ENCODE data around the gene CTSC.
"Not testable (repeated sequence)": the region's sequence is repeated elsewhere in the genome, so short reads cannot be mapped to it uniquely, and the experiment has no call there.

CTSC gene

DNA sequence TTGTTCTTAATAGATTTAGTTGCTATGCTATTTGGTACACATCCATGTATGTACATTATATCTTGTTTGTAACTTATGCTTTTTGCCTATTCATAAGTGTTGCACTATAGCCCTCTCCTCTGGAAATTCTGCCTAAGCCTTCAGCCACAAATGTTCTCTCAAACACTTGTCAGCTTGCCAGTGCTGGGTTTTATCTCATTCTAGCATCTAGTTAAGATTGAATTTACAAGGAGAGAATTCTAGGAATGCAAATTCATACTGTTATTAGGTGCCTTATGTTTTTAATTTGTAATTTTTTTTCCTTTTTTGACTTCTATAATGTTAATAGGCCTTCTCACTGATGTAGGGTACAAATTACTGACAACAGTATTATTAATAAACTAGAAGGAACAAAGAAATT, 14.6 kb upstream of the CTSC start:
- DNase-seq = peak; percentile 38

DNA sequence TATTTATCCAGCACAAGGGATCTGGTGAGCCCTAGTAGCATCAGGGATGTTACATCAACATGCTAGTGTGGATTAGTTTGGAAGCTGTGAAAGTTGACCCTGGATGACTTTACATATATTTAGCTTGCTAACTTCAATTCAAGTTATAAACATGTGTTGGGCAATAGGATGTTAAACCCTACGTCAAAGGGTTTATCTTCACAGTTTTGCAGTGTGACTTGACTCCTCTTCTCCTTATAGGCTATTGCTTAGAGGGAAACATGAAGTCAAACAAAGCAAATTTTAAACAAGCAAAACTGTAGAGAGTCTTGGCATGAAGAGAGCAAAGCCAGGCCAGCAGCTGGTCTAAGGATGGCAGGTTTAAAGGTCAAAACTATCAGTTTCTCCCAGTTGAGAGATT, 11.3 kb upstream of the CTSC start:
- DNase-seq = no peak

DNA sequence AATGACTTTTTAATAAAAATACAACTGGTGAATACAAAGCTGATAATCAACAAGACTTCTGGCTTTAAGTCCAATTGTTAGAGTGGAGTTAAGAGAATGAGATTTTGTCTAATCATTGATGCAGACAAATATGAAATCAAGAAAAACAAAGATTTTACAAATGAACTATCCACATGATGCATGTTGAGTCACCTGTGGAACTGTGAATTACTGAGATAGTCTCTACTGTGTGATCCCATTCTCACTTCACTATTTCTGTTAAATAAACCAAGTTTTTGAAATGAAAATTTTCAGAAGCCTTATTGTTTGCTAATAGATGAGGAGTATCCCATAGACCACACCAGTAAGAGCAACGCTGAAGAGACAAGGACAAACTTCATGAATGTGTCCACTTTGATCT, 8.4 kb upstream of the CTSC start:
- DNase-seq = no peak

DNA sequence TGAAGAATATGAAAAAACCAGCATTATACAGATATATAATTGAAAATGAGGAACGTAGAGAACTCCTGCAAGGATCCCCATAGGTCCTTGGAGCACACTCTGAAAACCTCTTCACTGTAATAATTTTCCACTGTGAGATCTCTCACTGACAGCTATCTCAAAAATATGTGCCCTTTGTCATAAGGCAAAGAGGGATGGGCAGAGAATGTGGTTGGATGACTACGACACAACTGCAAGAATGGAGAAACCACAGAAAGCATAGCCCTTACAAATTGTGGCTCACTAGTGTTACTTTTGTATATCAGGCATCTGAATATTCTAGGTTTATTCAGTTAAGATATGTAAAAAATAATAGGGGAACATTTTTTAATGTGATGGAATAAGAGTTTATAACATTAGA, 7.9 kb upstream of the CTSC start:
- DNase-seq = peak; percentile 56

DNA sequence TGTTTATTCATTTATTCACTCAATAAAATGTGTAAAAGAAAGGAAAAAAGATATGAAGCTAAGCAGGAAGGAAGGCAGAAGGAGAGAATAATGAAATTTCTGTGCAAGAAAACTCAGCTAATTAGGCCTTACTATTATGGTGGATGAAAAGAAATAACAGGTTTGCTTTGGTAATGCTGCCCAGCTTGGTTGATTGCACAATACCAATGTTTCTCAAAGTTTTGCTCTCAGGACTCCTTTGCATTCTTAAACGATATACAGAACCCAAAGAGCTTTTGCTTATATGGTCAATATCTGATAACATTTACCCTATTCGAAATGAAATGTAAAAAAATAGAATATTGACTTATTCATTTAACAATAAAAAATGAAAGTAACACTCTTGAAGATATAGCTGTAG, 7.3 kb upstream of the CTSC start:
- no peak for DNase-seq

DNA sequence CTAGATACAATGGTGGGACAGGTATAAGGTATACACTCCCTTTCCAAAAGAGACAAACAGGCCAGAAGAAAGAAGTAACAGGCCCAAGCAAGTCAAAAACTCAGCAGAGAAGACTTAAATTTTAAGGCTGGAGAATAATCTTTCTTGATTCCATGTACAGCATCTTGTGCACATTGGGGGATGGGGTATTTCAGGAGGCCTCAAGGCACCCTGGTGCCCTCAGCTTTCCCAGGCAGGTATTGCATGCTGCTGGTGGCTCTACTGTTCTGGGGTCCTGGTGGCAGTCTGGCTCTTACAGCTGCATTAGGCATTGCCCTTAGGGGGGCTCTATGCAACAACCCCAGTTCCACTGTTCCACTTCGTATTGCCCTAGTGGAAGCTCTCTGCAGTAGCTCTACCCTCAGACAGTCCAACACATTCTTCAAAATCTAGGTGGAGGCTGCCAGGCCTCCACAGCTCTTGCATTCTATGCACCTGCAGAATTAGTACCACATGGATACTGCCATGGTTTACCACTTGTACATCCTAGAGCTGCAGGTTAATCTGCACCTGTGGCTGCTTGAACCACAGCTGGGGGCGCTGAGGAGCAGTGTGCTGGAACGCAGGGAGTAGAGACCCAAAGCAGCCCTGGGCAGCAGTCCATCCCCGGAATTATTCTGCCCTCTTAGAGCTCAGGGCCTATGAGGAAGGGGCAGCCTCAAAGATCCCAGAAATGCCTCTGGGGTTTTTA, 4.2 kb upstream of the CTSC start:
- no peak for DNase-seq

DNA sequence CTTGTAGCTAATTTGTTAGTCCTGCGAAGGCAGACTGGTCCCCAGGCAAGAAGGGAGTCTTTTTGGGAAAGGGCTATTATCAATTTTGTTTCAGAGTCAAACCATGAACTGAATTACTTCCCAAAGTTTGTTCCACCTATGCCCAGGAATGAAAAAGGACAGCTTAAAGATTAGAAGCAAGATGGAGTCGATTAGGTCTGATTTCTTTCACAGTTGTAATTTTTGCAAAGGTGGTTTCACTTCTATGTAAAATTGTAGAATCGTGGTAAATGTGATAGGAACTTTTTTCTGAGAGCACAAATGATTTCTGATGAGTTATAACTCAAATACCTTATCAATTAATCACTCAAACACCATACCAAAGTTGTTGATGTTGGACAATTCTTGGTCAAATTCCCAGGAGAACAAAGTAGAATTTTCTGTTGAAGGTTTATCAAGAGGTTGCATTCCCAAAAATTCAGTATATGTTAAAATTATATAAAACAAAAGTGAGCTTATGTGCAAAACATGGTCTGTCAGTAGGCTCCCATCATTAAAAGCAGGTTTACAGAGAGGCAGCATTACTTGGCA, 2.9 kb upstream of the CTSC start:
- DNase-seq = peak; percentile 59

DNA sequence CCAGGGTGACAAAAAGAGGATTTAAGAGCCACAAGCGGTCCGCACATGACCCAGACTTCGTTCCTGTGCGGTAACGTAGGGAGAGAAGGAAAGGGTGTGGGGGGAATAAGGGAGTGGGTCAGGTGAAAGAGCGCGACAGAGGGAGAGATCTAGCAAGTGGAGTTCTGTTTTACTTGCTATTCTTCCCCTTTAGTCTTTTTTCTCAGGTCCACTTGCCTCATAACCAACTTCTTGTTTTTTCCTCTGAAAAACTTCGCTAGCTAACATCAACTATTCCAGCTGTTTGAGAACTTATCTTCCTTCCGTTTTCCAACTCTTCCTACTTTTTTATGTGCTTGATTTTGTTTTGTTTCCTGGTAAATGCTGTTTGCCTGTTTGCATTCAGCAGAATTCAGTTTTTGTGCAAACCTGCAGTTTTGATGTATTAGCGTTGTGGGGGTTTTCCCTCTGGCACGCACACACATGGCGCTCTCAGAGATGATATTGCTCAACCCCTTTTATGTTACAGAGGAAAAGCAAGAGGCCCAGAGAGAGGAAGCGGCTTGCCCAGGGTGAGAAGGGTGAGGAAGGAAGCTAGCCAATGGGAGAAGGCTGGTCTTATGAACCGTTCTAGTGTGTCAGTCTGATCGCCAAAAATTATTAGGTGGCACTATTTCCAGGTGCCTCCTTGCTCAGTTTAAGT, 592 bp upstream of the CTSC start:
- peak; percentile 33 for DNase-seq

DNA sequence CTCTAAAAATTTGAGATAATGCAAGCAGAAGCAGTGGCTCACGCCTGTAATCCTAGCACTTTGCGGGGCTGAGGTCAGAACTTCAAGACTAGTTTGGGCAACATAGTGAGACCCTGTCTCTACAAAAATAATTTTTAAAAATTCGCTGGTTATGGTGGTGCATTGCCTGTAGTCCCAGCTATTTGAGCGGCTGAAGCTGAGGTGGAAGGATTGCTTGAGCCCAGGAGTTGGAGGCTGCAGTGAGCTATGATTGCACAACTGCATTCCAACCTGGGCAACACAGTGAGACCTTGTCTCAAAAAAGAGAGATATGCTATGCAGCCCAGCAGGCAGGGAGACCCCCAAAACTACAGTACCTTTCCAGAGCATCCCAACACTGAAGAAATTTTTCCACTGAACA, 2.3 kb downstream of the CTSC start:
- no peak for DNase-seq

DNA sequence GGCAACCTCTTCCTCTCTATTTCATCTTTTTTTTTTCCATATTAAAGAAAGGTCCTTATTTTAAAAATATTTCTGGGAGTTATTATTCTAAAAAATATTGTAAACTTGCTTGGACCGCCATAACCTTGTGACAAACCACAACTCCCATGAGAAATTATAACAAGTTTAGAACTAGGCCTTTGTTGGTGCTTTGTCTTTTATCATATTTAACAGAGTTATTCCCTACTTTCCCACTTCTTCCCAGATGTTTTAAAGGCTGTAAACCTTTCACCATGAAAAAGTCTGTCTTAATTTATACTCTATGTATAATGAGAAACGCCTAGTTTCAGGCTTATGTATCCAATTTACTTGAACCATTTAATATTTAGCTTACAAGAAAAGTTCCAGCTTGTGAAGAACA, 3.7 kb downstream of the CTSC start:
- no peak for DNase-seq

DNA sequence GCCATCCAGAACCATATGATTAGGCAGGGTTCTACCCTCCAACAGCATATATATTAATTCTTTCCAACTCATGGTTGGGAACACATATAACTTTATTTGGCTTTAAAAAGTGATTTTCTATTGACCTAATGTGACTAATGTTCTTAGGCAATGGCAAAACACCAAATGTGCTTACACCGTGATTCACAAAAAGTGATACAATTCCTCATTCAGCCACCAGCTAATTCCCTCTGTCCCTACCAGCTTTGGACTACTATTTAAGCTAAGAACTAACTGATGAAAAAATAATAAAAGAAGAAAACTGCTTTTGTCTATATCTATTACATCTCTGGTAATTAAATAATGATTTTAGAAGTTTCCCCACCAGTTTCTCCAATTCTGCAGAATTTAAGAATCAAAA, 4.7 kb downstream of the CTSC start:
- DNase-seq = no peak

DNA sequence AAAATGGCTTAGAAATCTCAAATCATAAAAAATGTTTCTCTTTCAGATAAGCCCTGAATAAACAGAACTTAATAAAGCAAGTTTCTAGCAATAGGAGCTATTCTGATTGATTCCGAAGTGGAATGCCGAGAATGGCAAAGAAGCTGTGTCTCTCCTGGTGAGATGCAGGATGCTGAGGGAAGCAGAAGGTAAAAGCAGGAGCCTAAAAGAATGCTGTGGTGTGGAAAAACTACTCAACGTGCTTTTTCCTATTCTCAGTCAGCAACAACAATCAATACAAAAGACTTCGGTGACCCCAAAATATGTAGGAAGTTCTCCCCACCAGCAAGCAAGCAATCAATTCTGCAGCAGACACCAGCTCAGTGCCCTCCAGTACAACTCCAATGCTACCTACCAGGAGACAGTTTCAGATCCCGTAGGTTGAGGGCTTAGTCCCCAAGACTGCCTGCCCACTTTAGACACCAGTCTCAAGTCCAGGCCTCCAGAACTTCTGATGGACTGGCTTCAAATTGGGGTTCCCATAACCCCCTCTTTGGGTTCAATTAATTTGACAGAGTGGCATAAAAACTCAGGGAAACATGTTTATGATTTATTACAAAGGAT, 6.6 kb downstream of the CTSC start:
- no peak for DNase-seq

DNA sequence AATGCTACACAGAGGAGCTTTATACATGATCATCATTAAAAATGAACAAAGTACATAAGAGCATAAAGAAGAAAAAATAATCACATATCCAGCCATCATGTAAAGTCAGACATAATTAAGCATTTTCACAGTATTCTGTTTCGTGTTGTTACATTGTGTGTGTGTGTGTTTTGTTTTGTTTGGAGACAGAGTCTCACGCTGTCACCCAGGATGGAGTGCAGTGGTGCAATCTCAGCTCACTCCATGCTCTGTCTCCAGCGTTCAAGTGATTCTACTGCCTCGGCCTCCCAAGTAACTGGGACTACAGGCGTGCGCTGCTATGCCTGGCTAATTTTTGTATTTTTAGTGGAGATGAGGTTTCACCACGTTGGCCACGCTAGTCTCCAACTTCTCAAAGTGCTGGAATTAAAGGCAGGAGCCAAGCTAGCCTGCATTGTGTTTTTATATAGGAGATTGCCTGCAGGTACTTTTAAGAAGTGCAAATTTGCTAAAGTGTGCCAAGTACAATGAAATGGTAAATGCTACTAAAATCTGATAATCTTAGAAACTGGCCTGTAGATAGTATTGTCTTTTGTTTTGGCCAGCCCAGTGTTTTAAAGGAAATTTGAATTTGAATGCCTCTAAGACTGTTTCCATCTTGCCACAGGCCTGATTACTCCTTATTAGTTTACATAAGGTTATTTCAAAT, 7.8 kb downstream of the CTSC start:
- DNase-seq = no peak

DNA sequence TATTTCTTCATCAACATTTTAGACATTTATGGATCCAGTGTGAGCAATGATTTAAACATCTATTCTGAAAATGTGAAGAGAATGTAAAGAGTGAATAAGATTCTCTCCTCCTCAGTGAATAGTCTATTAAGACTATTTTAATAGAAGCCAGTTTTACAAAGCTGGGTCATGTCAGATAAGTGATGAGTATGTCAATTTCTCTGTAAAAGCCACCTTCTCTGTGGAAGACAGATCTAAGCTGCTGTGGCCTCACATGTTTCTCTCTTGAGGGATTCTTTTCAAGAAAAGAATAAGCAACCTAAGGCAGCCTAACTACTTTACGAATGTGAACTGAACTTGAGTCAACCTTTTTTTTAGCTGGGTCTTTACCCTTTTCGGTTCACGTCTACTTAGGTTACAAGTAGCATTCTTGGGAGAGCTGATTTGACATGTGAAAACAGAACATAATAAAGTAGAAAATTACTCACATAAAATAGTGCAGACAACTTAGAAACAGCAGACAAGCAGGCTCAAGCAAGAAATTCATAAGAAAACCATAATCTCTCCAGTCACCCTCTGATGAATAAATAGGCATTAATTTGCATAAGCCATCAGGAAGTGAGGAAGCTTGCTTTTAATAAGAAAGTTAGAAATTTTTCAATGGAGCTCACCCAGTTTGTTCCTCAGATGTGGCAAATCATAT, 9.9 kb downstream of the CTSC start:
- DNase-seq = no peak

DNA sequence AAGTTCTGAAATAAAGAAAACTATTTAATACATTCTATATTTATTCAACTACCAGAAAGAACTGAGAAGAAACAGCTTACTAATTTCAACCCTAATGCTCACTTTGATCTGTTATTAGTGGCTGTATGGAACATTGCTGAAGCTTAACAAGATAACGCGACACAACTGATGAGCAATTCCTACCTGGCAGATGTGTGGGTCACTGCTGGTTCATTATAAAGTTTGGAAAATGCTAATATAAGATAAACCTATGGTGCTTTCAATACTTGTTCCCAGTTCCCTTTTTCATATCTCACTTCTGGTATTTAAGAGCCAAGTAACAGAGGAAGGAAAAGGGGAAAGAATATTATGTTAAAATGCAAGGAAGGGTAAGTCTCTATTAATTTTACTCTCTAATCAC, 10.5 kb downstream of the CTSC start:
- DNase-seq = no peak

DNA sequence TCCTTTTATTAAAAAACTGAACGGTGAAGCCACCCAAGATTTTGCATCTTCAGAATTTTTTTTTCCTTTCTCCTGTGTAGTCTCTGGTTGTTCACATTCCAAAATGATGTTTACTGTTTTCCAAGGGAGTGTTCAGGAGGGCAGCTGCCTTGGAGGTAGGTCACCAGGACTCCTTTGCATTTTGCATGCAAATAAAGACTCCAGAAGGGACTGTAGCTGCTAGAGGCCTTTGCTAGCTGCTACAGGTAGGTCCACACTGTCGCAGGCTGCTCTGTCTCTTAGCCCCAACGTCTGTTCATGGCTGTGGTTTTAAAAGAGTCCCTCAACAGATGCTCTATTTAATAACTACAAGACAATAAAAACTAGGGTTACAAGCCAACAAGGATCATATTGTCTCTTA, 11.4 kb downstream of the CTSC start:
- DNase-seq = no peak

DNA sequence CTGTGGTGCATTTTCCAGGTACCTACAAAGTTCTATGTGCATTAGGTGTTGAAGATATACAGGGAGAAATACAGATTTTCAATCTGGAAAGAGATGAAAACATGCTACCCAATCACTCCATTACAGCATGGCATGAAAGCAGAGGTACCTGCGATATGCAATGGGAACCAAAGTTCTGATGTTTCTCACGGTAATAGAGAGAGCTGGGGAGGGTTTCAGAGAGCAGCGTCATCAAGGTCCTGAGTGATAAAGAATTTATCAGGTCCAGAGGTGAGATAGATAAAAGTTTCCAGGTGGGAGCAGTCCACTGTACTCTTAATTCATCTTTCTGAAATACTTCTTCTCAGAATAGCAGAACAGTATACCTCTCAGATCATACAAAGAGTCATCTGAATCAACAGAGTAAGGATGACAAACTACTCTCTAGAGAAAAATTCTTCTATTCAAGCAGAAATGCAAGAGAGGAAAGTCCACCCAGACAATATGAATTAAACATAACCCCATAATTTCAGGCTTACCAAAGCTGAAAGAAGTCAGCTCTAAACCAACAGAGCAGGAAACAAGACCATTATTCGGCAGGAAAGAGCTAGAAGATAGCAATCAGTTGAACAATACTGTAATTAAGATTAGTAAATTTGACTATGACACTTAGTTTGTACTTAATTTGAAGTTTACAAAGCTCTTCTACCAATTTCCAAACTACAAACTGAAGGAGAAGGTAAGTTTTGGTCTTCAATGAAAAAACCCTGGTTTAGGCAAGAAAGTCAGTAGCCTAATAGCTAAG, 12.8 kb downstream of the CTSC start:
- no peak for DNase-seq

DNA sequence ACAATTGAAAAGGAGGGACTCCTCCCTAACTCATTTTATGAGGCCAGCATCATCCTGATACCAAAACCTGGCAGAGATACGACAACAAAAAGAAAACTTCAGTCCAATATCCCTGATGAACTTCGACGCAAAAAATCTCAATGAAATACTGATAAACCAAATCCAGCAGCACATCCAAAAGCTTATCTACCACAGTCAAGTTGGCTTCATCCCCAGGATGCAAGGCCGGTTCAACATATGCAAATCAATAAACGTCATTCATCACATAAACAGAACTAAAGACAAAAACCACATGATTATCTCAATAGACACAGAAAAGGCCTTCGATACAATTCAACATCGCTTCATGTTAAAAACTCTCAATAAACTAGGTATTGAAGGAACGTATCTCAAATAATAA, 14.7 kb downstream of the CTSC start:
- DNase-seq = not testable (repeated sequence)

DNA sequence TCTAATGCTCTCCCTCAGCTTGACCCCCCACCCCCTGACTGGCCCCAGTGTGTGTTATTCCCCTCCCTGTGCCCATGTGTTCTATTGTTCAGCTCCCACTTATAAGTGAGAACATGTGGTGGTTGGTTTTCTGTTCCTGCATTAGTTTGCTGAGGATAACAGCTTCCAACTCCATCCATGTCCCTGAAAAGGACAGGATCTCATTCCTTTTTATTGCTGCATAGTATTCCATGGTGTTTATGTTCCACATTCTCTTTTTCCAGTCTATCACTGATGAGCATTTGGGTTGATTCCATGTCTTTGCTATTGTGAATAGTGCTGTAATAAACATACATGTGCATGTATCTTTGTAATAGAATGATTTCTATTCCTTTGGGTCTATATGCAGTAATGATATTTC, 16.1 kb downstream of the CTSC start:
- DNase-seq = not testable (repeated sequence)

DNA sequence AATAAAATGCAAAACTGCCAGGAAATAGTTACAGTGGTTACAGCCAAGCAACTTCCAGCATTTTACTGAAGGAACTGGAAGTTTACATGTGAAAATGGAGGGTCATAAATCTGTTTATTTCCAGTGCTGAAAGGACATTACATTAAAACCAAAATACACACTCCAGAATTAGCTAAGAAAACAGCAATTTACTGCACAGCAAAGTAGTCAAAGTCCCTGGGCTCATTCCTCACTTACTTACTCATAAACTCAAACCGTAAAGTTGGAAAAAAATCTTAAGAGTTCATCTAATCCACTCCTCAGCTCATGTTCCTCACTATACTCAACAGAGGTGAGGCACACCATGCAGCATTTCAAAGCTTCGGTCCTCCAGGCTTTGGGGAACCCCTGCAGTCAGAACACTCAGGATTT, 17.4 kb downstream of the CTSC start:
- peak; percentile 66 for DNase-seq

DNA sequence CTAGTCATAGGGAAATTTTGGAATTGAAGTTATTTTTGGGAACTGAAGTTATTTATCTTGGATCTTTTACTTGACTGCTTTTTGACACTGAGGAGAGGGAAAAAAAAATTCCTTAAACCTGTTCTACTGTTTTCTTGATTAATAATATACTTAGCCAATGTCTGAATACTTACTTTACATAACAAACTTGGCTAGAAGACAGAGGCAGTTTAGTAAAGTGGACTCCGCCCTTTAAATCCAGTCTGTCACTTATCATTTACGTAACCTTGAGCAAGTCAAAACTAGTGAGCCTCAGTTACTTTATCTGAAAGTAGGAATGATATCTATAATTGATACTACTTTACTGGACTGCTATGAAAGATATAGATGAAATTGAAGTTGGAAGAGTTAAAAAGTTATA, 19.5 kb downstream of the CTSC start:
- no peak for DNase-seq

DNA sequence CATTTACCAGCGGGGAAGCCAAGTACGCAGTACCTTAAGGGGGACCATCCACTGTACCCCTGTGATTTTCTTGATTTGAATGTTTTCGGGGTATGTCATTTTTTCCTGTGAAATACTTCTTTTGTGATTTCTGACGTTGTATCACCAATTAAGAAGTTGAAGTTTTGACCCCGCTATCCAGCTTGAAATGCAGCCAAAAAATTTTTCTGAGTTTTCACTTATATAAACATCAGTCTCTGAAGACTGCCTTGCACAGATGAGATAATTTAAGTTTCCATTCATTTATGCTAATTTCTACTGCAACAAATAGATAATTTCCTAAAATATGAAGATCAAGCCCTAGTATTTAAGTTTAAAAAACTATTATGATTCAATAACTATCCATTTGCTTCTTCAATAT, 20.0 kb downstream of the CTSC start:
- no peak for DNase-seq
